OCI-LY7 (cell line): Measurements from ENCODE around the gene GNGT1. TPM values are rescaled to one million over a fixed set of nuclear protein-coding genes. Genes with fewer than 3 reads are reported as not detected.

Source experiments
- BruUV-seq: library from RNA; stranded (reverse); fragments of 400-500 nt; replicated peaks from 2 replicates; lab custom pipeline; 2021; lab: Mats Ljungman, UMichigan
- CTCF ChIA-PET: fragments of 300-600 bp; sonication (Branson Sonifier 250); formaldehyde crosslinking; loops from one replicate; lab custom pipeline; 2022; ENCODE audit warnings: antibody characterized with exemption; ENCODE audit not compliant: unreplicated experiment; lab: Charles Lee
- POLR2A ChIA-PET: fragments of 300-600 bp; sonication (Branson Sonifier 250); formaldehyde crosslinking; loops from one replicate; lab custom pipeline; 2022; ENCODE audit warnings: antibody characterized with exemption; lab: Charles Lee
- DNase-seq: peaks from one replicate; pipeline ENCODE4 v3.0.0-alpha.2; 2015; ENCODE audit warnings: low spot score
- H2AFZ ChIP-seq: fragments of 200-600 bp; sonication (generic), shearing (Covaris generic); 2 replicates; pipeline ENCODE4 v1.6.1; 2014; ENCODE audit warnings: mild to moderate bottlenecking, antibody characterized with exemption, low read length, moderate library complexity
- H3K27ac ChIP-seq: fragments of 200-600 bp; sonication (generic); 2 replicates; pipeline ENCODE4 v1.5.1; 2014; ENCODE audit warnings: mixed run types, low read depth, mild to moderate bottlenecking, moderate library complexity, low read length, inconsistent platforms; ENCODE audit not compliant: poor library complexity, severe bottlenecking
- H3K36me3 ChIP-seq: fragments of 200-600 bp; sonication (generic); 2 replicates; pipeline ENCODE4 v1.6.1; 2014; ENCODE audit warnings: mild to moderate bottlenecking, antibody characterized with exemption, low read length, moderate library complexity, mixed read lengths; ENCODE audit not compliant: insufficient read depth
- H3K4me1 ChIP-seq: fragments of 200-600 bp; sonication (generic); 2 replicates; pipeline ENCODE4 v1.5.1; 2014; ENCODE audit warnings: mild to moderate bottlenecking, low read length; ENCODE audit not compliant: insufficient read depth, poor library complexity, severe bottlenecking
- H3K4me2 ChIP-seq: fragments of 200-600 bp; sonication (generic); 2 replicates; pipeline ENCODE4 v1.6.1; 2014; ENCODE audit warnings: mild to moderate bottlenecking, low read length
- H3K4me3 ChIP-seq: fragments of 200-600 bp; sonication (generic); 2 replicates; pipeline ENCODE4 v1.5.1; 2014; ENCODE audit warnings: mild to moderate bottlenecking, low read depth, low read length; ENCODE audit not compliant: poor library complexity, severe bottlenecking
- H3K79me2 ChIP-seq: fragments of 200-600 bp; sonication (generic); 2 replicates; pipeline ENCODE4 v1.6.1; 2016; ENCODE audit warnings: low read depth, mild to moderate bottlenecking, low read length, moderate library complexity, mixed read lengths; ENCODE audit not compliant: insufficient read depth
- H3K9me2 ChIP-seq: fragments of 200-600 bp; sonication (generic); 2 replicates; pipeline ENCODE4 v1.6.1; 2016; ENCODE audit warnings: mild to moderate bottlenecking, low read length, mixed read lengths; ENCODE audit not compliant: insufficient read depth
- H3K9me3 ChIP-seq: fragments of 200-600 bp; sonication (generic); 2 replicates; pipeline ENCODE4 v1.6.1; 2014; ENCODE audit warnings: mild to moderate bottlenecking, mixed run types, low read length, mixed read lengths
- H4K20me1 ChIP-seq: fragments of 200-600 bp; sonication (generic); 2 replicates; pipeline ENCODE4 v1.6.1; 2014; ENCODE audit warnings: mild to moderate bottlenecking, antibody characterized with exemption, low read length, moderate library complexity, mixed read lengths; ENCODE audit not compliant: insufficient read depth
- CTCF ChIP-seq: fragments of 200-600 bp; sonication (generic); conservative IDR thresholded peaks from 2 replicates; pipeline ENCODE4 v1.5.1; 2014; ENCODE audit warnings: mild to moderate bottlenecking, antibody characterized with exemption, low read length, moderate library complexity, mixed read lengths
- EZH2phosphoT487 ChIP-seq: fragments of 200-600 bp; sonication (generic); IDR thresholded peaks from 2 replicates; pipeline ENCODE4 v1.6.1; 2018; ENCODE audit warnings: low read depth, borderline replicate concordance, mild to moderate bottlenecking, mixed run types, antibody characterized with exemption, low read length, moderate library complexity, mixed read lengths
- intact Hi-C: fragments of 100-400 bp; cut with micrococcal nuclease; formaldehyde crosslinking; loops from one replicate; pipeline ENCODE4 v1.10.0; 2022; ENCODE audit not compliant: unreplicated experiment
- total RNA-seq, 2 experiments: library from RNA; depleted of rRNA in 1 of 2; stranded (reverse); fragments of >200 nt in 1 of 2; shearing (Covaris generic) in 1 of 2; gene quantifications; 2 replicates each; pipeline ENCODE4 v1.2.3, GENCODE V29; 2014 to 2022

The GNGT1 gene
- total RNA-seq, 2 experiments from 2014 or later = not detected

- no peaks in the 10 kb centered on the region for H3K9me3 ChIP-seq
- no TSS peak for BruUV-seq
- no peak within 1 kb of the TSS for H3K27ac ChIP-seq
- POLR2A ChIA-PET = no interaction called here
- H3K36me3 ChIP-seq = no peaks in the 10 kb centered on the region
- CTCF ChIA-PET = no interaction called here
- H2AFZ ChIP-seq = no peak within 1 kb of the TSS
- H3K4me3 ChIP-seq = no peak within 1 kb of the TSS
- no peaks in the 10 kb centered on the region for H3K4me1 ChIP-seq
- intact Hi-C loops = no loop called here
- H4K20me1 ChIP-seq = no peaks in the 10 kb centered on the region
- no peaks in the 10 kb centered on the region for H3K9me2 ChIP-seq
- H3K79me2 ChIP-seq = no peaks in the 10 kb centered on the region
- peak within 1 kb of the TSS; percentile 18; the same call in 1 of the 2 replicates for H3K4me2 ChIP-seq
- no peak for DNase-seq
- no peak for TF ChIP-seq CTCF
Observed at GRCh38 chr7:93890464-93891068, 15.8 kb upstream of the GNGT1 start, which contains the start of gene TFPI2. Gene TFPI2 (minus strand): TSS chr7:93890753. CDS start chr7:93890678, 75 bp downstream.

- no peaks in the 10 kb centered on the region for H3K4me1 ChIP-seq
- DNase-seq = no peak
- no peak overlapping the region for H3K4me2 ChIP-seq
- ChIA-PET CTCF (no interaction called here), POLR2A (no interaction called here)
- no peaks in the 10 kb centered on the region for H3K79me2 ChIP-seq
- H2AFZ ChIP-seq = no peak overlapping the region
- intact Hi-C loops = no loop called here
- H3K9me2 ChIP-seq = no peaks in the 10 kb centered on the region
- no peak overlapping the region for H3K27ac ChIP-seq
- no peak for TF ChIP-seq EZH2phosphoT487
- no peak for TF ChIP-seq CTCF
- H3K9me3 ChIP-seq = no peaks in the 10 kb centered on the region
- BruUV-seq = no TSS peak
- no peaks in the 10 kb centered on the region for H4K20me1 ChIP-seq
- no peaks in the 10 kb centered on the region for H3K36me3 ChIP-seq
- H3K4me3 ChIP-seq = no peak overlapping the region
Observed at GRCh38 chr7:93894426-93894825, 11.9 kb upstream of the GNGT1 start.

- no peak overlapping the region for H3K4me2 ChIP-seq
- CTCF ChIA-PET = no interaction called here
- no peak for TF ChIP-seq EZH2phosphoT487
- TF ChIP-seq CTCF = no peak
- H3K4me1 ChIP-seq = no peaks in the 10 kb centered on the region
- no peak for DNase-seq
- POLR2A ChIA-PET = interaction anchor here (0.8 kb wide), 1 partner anchor 311 kb away, joined by 4 read pairs; no protein-coding TSS in a partner anchor
- no peak overlapping the region for H3K27ac ChIP-seq
- intact Hi-C loops = no loop called here
- no peaks in the 10 kb centered on the region for H3K9me3 ChIP-seq
- H3K36me3 ChIP-seq = no peaks in the 10 kb centered on the region
- H3K9me2 ChIP-seq = no peaks in the 10 kb centered on the region
- H3K79me2 ChIP-seq = no peaks in the 10 kb centered on the region
- no peak overlapping the region for H3K4me3 ChIP-seq
- BruUV-seq = no TSS peak
- H2AFZ ChIP-seq = no peak overlapping the region
- no peaks in the 10 kb centered on the region for H4K20me1 ChIP-seq
Observed at GRCh38 chr7:93894966-93895640, 11.3 kb upstream of the GNGT1 start.
